Type B pancreatic cell (in vitro differentiated cells): ENCODE measurements around the gene FGF6. TPM values are rescaled to one million over a fixed set of nuclear protein-coding genes. Genes with fewer than 3 reads are reported as not detected.

Source experiments
- DNase-seq: peaks from one replicate; pipeline ENCODE4 v3.0.0; 2021; ENCODE audit warnings: mixed read lengths; ENCODE audit not compliant: unreplicated experiment; ENCODE audit errors: extremely low spot score
- H3K27ac Mint-ChIP-seq: 2 replicates; pipeline ENCODE4 v1.8.0; 2021; ENCODE audit warnings: mild to moderate bottlenecking, mixed read lengths
- H3K27me3 Mint-ChIP-seq: 2 replicates; pipeline ENCODE4 v1.8.0; 2021; ENCODE audit warnings: mixed read lengths
- H3K36me3 Mint-ChIP-seq: 2 replicates; pipeline ENCODE4 v1.8.0; 2021; ENCODE audit warnings: mixed read lengths
- H3K4me1 Mint-ChIP-seq: one replicate; pipeline ENCODE4 v1.8.0; 2021; ENCODE audit warnings: mixed read lengths; ENCODE audit not compliant: unreplicated experiment
- H3K4me3 Mint-ChIP-seq: 2 replicates; pipeline ENCODE4 v1.8.0; 2021; ENCODE audit warnings: mild to moderate bottlenecking, mixed read lengths
- H3K9me3 Mint-ChIP-seq: 2 replicates; pipeline ENCODE4 v1.8.0; 2021; ENCODE audit warnings: mixed read lengths
- CTCF ChIP-seq: fragments of 200-600 bp; sonication (generic); conservative IDR thresholded peaks from 2 replicates; pipeline ENCODE4 v1.5.0; 2021; ENCODE audit warnings: antibody characterized with exemption, mild to moderate bottlenecking
- total RNA-seq: library from RNA; stranded (reverse); gene quantifications from 2 replicates; pipeline ENCODE4 v1.2.1, GENCODE V29; 2021; ENCODE audit warnings: low replicate concordance

Gene FGF6
- total RNA-seq, 1 donor from 2014 or later, result not detected

GRCh38 chr12:4446335-4446734 is 720 bp upstream of the FGF6 start:
- peaks cover 15% of the 10 kb centered on the region for H3K4me1 Mint-ChIP-seq
- H3K36me3 Mint-ChIP-seq, result no peaks in the 10 kb centered on the region
- no peak for DNase-seq
- H3K9me3 Mint-ChIP-seq, result no peaks in the 10 kb centered on the region
- no peak for TF ChIP-seq CTCF
- H3K27ac Mint-ChIP-seq, result no peak overlapping the region
- no peak overlapping the region for H3K4me3 Mint-ChIP-seq
- peaks cover 63% of the 10 kb centered on the region for H3K27me3 Mint-ChIP-seq

GRCh38 chr12:4444031-4444430 is 1.6 kb downstream of the FGF6 start:
- Mint-ChIP-seq H3K27ac (no peak overlapping the region), H3K4me3 (no peak overlapping the region)
- no peak for TF ChIP-seq CTCF

GRCh38 chr12:4443616-4444015 is 2.0 kb downstream of the FGF6 start:
- peaks cover 65% of the 10 kb centered on the region for H3K27me3 Mint-ChIP-seq

More at GRCh38 chr12:4444031-4444430, 1.6 kb downstream of the FGF6 start:
- DNase-seq, result peak; percentile 42
- Mint-ChIP-seq H3K27me3 (peaks cover 63% of the 10 kb centered on the region), H3K4me1 (peaks cover 12% of the 10 kb centered on the region), H3K9me3 (no peaks in the 10 kb centered on the region), H3K36me3 (no peaks in the 10 kb centered on the region)

GRCh38 chr12:4441355-4442335 is 4.0 kb downstream of the FGF6 start:
- no peaks in the 10 kb centered on the region for H3K36me3 Mint-ChIP-seq
- H3K27ac Mint-ChIP-seq, result no peak overlapping the region
- H3K4me3 Mint-ChIP-seq, result peak overlapping the region; percentile 30
- no peak for TF ChIP-seq CTCF
- H3K9me3 Mint-ChIP-seq, result no peaks in the 10 kb centered on the region
- peaks cover 71% of the 10 kb centered on the region for H3K27me3 Mint-ChIP-seq
- peaks cover 12% of the 10 kb centered on the region for H3K4me1 Mint-ChIP-seq
- peak; percentile 50 for DNase-seq

More at GRCh38 chr12:4443616-4444015, 2.0 kb downstream of the FGF6 start:
- no peak overlapping the region for H3K27ac Mint-ChIP-seq
- H3K9me3 Mint-ChIP-seq, result no peaks in the 10 kb centered on the region
- no peak for TF ChIP-seq CTCF
- H3K36me3 Mint-ChIP-seq, result no peaks in the 10 kb centered on the region
- H3K4me3 Mint-ChIP-seq, result no peak overlapping the region
- DNase-seq, result peak; percentile 60
- peaks cover 12% of the 10 kb centered on the region for H3K4me1 Mint-ChIP-seq

- peaks cover 72% of the 10 kb centered on the region for H3K27me3 Mint-ChIP-seq
- TF ChIP-seq CTCF, result no peak
- no peak for DNase-seq
- H3K4me3 Mint-ChIP-seq, result no peak overlapping the region
- H3K4me1 Mint-ChIP-seq, result peaks cover 12% of the 10 kb centered on the region
- H3K36me3 Mint-ChIP-seq, result no peaks in the 10 kb centered on the region
- H3K9me3 Mint-ChIP-seq, result no peaks in the 10 kb centered on the region
- no peak overlapping the region for H3K27ac Mint-ChIP-seq
These were observed 5.3 kb downstream of the FGF6 start for GRCh38 chr12:4440187-4440941.
